ENCODE measurements around the gene TRIO.

The TRIO gene

GRCh38 chr5:14443671-14444093 lies 300.5 kb downstream of the TRIO start (continued):
- TF ChIP-seq OSR2 (tag by site-specific recombination; IDR thresholded peaks at IDR 0.05) (peak; percentile 96), BCL11A (tag by site-specific recombination; IDR thresholded peaks at IDR 0.05; ENCODE audit: low read depth) (0 out of 2 replicates have a peak, but pooled peaks have one; percentile 36), ZNF26 (tag by site-specific recombination; IDR thresholded peaks at IDR 0.05) (no peak), ZNF645 (tag by site-specific recombination; IDR thresholded peaks at IDR 0.05) (no peak), GLI2 (tag by site-specific recombination; IDR thresholded peaks at IDR 0.05; ENCODE audit: borderline replicate concordance, low read depth) (peak; percentile 59), ZNF768 (tag by site-specific recombination; IDR thresholded peaks at IDR 0.05) (no peak), ZNF624 (tag by site-specific recombination; IDR thresholded peaks at IDR 0.05) (no peak), ZNF416 (tag by site-specific recombination; IDR thresholded peaks at IDR 0.05) (no peak), ZNF610 (tag by site-specific recombination; IDR thresholded peaks at IDR 0.05; ENCODE audit: borderline replicate concordance) (no peak; the same call in 1 of the 2 replicates), YY2 (tag by site-specific recombination; IDR thresholded peaks at IDR 0.05) (no peak), ZBTB49 (tag by site-specific recombination; IDR thresholded peaks at IDR 0.05; ENCODE audit: low read depth) (no peak), ZNF140 (tag by site-specific recombination; IDR thresholded peaks at IDR 0.05) (no peak), ZFP3 (tag by site-specific recombination; IDR thresholded peaks at IDR 0.05; ENCODE audit: low read depth) (peak; percentile 28; the same call in 1 of the 2 replicates), ZNF146 (tag by site-specific recombination; IDR thresholded peaks at IDR 0.05) (no peak), PRDM6 (tag by site-specific recombination; IDR thresholded peaks at IDR 0.05) (peak; percentile 100), ZNF23 (tag by site-specific recombination; IDR thresholded peaks at IDR 0.05; ENCODE audit: borderline replicate concordance) (no peak), ZNF394 (tag by site-specific recombination; IDR thresholded peaks at IDR 0.05; ENCODE audit: borderline replicate concordance) (no peak), ZNF423 (tag by site-specific recombination; IDR thresholded peaks at IDR 0.05) (peak; percentile 68), ZNF404 (tag by site-specific recombination; IDR thresholded peaks at IDR 0.05) (no peak), ZSCAN5A (tag by site-specific recombination; IDR thresholded peaks at IDR 0.05) (no peak), ZNF221 (tag by site-specific recombination; IDR thresholded peaks at IDR 0.05; ENCODE audit: borderline replicate concordance) (no peak), ZNF132 (tag by site-specific recombination; IDR thresholded peaks at IDR 0.05; ENCODE audit: borderline replicate concordance) (no peak), GLIS2 (tag by site-specific recombination; IDR thresholded peaks at IDR 0.05) (no peak), ZNF747 (tag by site-specific recombination; IDR thresholded peaks at IDR 0.05) (no peak), ZNF654 (tag by site-specific recombination; IDR thresholded peaks at IDR 0.05; ENCODE audit: low read depth) (no peak), ZNF366 (tag by site-specific recombination; conservative IDR thresholded peaks at IDR 0.05) (no peak), ZBTB6 (tag by site-specific recombination; IDR thresholded peaks at IDR 0.05) (no peak), ZNF510 (tag by site-specific recombination; IDR thresholded peaks at IDR 0.05; ENCODE audit: insufficient replicate concordance) (no peak)
